ENCODE results near the gene MEF2C. TPM values are rescaled to one million over a fixed set of nuclear protein-coding genes. Genes with fewer than 3 reads are reported as not detected.
A peak's percentile ranks its signal among the peaks of the same experiment; 100 is the strongest.

The MEF2C gene
- total and polyA plus RNA-seq, 2 experiments from 2014 or later, result 0.97 to 1.6 TPM

GRCh38 chr5:88671505-88672499, 211.2 kb downstream of the MEF2C start:
- no peaks in the 10 kb centered on the region for H3K36me3 ChIP-seq (ENCODE audit: insufficient read depth)
- H4K20me1 ChIP-seq (replicated peaks; ENCODE audit: insufficient read depth), result no peaks in the 10 kb centered on the region; the same call in 1 of the 2 replicates
- peaks cover 30% of the 10 kb centered on the region for H3F3A ChIP-seq (replicated peaks; ENCODE audit: low read depth)
- peak overlapping the region; percentile 53; the same call in 1 of the 2 replicates for H3K27ac Mint-ChIP-seq
- no peaks in the 10 kb centered on the region for H3K9me2 ChIP-seq (ENCODE audit: insufficient read depth)
- H3K4me2 ChIP-seq, result peak overlapping the region; percentile 90
- H3K27me3 ChIP-seq (ENCODE audit: insufficient read depth), result peaks cover 78% of the 10 kb centered on the region
- ATAC-seq, result peak; percentile 41
- peak; percentile 92 for DNase-seq (ENCODE audit: low spot score)
- peak overlapping the region; percentile 87 for H3K27ac ChIP-seq (ENCODE audit: low read depth)
- peak overlapping the region; percentile 60 for H3K4me3 ChIP-seq
- H3K27me3 Mint-ChIP-seq (ENCODE audit: insufficient read depth, low read depth, poor library complexity), result peaks cover 87% of the 10 kb centered on the region
- TF ChIP-seq ZNF462 (CRISPR knock-in tag; IDR thresholded peaks at IDR 0.05), result peak; percentile 15; the same call in 1 of the 2 replicates
- TF ChIP-seq STAT1 (IDR thresholded peaks at IDR 0.05; ENCODE audit: unreplicated experiment), result no peak
- TF ChIP-seq EZH2 (IDR thresholded peaks at IDR 0.05; ENCODE audit: low read depth, unreplicated experiment), result peak; percentile 50
- TF ChIP-seq ETS1 (IDR thresholded peaks at IDR 0.05), result 0 out of 2 replicates have a peak, but pooled peaks have one; percentile 23
- no peak for TF ChIP-seq REST (IDR thresholded peaks at IDR 0.05; ENCODE audit: unreplicated experiment)
- TF ChIP-seq NANOG (IDR thresholded peaks at IDR 0.05; ENCODE audit: borderline replicate concordance), result peak; percentile 67; the same call in 1 of the 2 replicates
- TF ChIP-seq CTCF (conservative IDR thresholded peaks at IDR 0.05; ENCODE audit: low read depth in 2 of 2), result no peak
- TF ChIP-seq ZNF114 (CRISPR knock-in tag; IDR thresholded peaks at IDR 0.05), result no peak
- no peak for TF ChIP-seq EZH2phosphoT487 (IDR thresholded peaks at IDR 0.05; ENCODE audit: unreplicated experiment)
- no peak for TF ChIP-seq POLR2AphosphoS5 (IDR thresholded peaks at IDR 0.05; ENCODE audit: low read depth)
- no peaks in the 10 kb centered on the region; the same call in 2 of the 3 replicates for H3K36me3 Mint-ChIP-seq (ENCODE audit: low read depth)
- no peak overlapping the region for H2AFZ ChIP-seq
- peak overlapping the region; percentile 83 for H3K4me3 Mint-ChIP-seq
- peaks cover 66% of the 10 kb centered on the region for H3K4me1 ChIP-seq (ENCODE audit: insufficient read depth)
- H3K9me3 Mint-ChIP-seq, result no peaks in the 10 kb centered on the region
- no peaks in the 10 kb centered on the region for H3K79me2 ChIP-seq (replicated peaks; ENCODE audit: insufficient read depth)
- peaks cover 67% of the 10 kb centered on the region for H3K4me1 Mint-ChIP-seq
